CD14-positive monocyte (primary cell): Measurements from ENCODE around the gene CLIP4. TPM values are rescaled to one million over a fixed set of nuclear protein-coding genes. Genes with fewer than 3 reads are reported as not detected.

Source experiments
- DNase-seq, 3 donors: peaks; one replicate each; pipeline ENCODE4 v3.0.0-alpha.2; 2011 to 2022
- H2AFZ ChIP-seq: 2 replicates; pipeline ENCODE4 v1.6.0; 2012; ENCODE audit warnings: mild to moderate bottlenecking, low read depth, low read length, inconsistent platforms; ENCODE audit not compliant: insufficient read depth, poor library complexity, severe bottlenecking
- H3K27ac ChIP-seq, 2 donors: 1 replicate in 1 of 2; 2 replicates in 1 of 2; pipeline ENCODE4 v1.5.1; 2012 to 2013; ENCODE audit warnings: low read length in 2 of 2, control low read depth in 1 of 2, inconsistent platforms in 1 of 2, low read depth in 1 of 2, mild to moderate bottlenecking in 1 of 2
- H3K27me3 ChIP-seq, 2 donors: one replicate each; pipeline versions ENCODE4 v1.6.0 to v1.6.1; 2011 to 2013; ENCODE audit warnings: low read length in 2 of 2; ENCODE audit not compliant: control insufficient read depth in 2 of 2, insufficient read depth in 2 of 2
- H3K36me3 ChIP-seq, 2 donors: replicated peaks in 1 of 2; 1 replicate in 1 of 2; 2 replicates in 1 of 2; pipeline versions ENCODE4 v1.5.1 to v1.6.1; 2012 to 2013; ENCODE audit warnings: low read length in 2 of 2, control low read depth in 1 of 2, inconsistent platforms in 1 of 2, mild to moderate bottlenecking in 1 of 2; ENCODE audit not compliant: insufficient read depth in 2 of 2, control insufficient read depth in 1 of 2
- H3K4me1 ChIP-seq, 2 donors: 1 replicate in 1 of 2; 2 replicates in 1 of 2; pipeline versions ENCODE4 v1.5.1 to v1.6.1; 2012 to 2013; ENCODE audit warnings: low read length in 2 of 2, control low read depth in 1 of 2, inconsistent platforms in 1 of 2, mild to moderate bottlenecking in 1 of 2, moderate library complexity in 1 of 2; ENCODE audit not compliant: insufficient read depth in 2 of 2, control insufficient read depth in 1 of 2
- H3K4me2 ChIP-seq: replicated peaks from 2 replicates; pipeline ENCODE3; 2012; ENCODE audit warnings: low read length, moderate library complexity, mild to moderate bottlenecking; ENCODE audit not compliant: poor library complexity, severe bottlenecking; ENCODE audit errors: extremely low read depth
- H3K4me3 ChIP-seq, 3 experiments: fragments of 200-600 bp in 1 of 3; sonication (generic) in 1 of 3; replicated peaks in 1 of 3; 1 replicate in 2 of 3; 2 replicates in 1 of 3; pipeline ENCODE4 v1.5.1; 2011 to 2013; ENCODE audit warnings: low read length in 3 of 3, mild to moderate bottlenecking in 3 of 3, control low read depth in 2 of 3, low read depth in 2 of 3, inconsistent platforms in 1 of 3, moderate library complexity in 1 of 3
- H3K79me2 ChIP-seq: 2 replicates; pipeline ENCODE4 v1.6.0; 2012; ENCODE audit warnings: mild to moderate bottlenecking, control low read depth, inconsistent platforms, low read length, moderate library complexity; ENCODE audit not compliant: insufficient read depth
- H3K9ac ChIP-seq: 2 replicates; pipeline ENCODE4 v1.6.0; 2017; ENCODE audit warnings: low read length, mild to moderate bottlenecking; ENCODE audit not compliant: insufficient read depth, poor library complexity, severe bottlenecking
- H3K9me3 ChIP-seq, 2 donors: replicated peaks in 1 of 2; 1 replicate in 1 of 2; 2 replicates in 1 of 2; pipeline versions ENCODE4 v1.5.1 to v1.6.1; 2012 to 2013; ENCODE audit warnings: low read length in 2 of 2, control low read depth in 1 of 2; ENCODE audit not compliant: control insufficient read depth in 1 of 2, insufficient read depth in 1 of 2
- H4K20me1 ChIP-seq: 2 replicates; pipeline ENCODE4 v1.6.0; 2012; ENCODE audit warnings: mild to moderate bottlenecking, low read length, control low read depth, moderate library complexity; ENCODE audit not compliant: insufficient read depth
- H3K27ac Mint-ChIP-seq, 7 donors: one replicate each; pipeline ENCODE4 v1.8.0; 2020; ENCODE audit warnings: mild to moderate bottlenecking in 7 of 7, mixed read lengths in 7 of 7, moderate library complexity in 6 of 7, inconsistent platforms in 2 of 7
- H3K27me3 Mint-ChIP-seq, 3 donors: one replicate each; pipeline ENCODE4 v1.8.0; 2021 to 2022; ENCODE audit warnings: low read depth in 3 of 3, mild to moderate bottlenecking in 3 of 3, mixed read lengths in 3 of 3, moderate library complexity in 3 of 3, inconsistent platforms in 1 of 3
- H3K36me3 Mint-ChIP-seq, 2 donors: one replicate each; pipeline ENCODE4 v1.8.0; 2020; ENCODE audit warnings: mixed read lengths in 2 of 2, inconsistent platforms in 1 of 2, mild to moderate bottlenecking in 1 of 2
- H3K4me1 Mint-ChIP-seq: one replicate; pipeline ENCODE4 v1.8.0; 2020; ENCODE audit warnings: mild to moderate bottlenecking, mixed read lengths
- H3K4me3 Mint-ChIP-seq, 2 donors: one replicate each; pipeline ENCODE4 v1.8.0; 2020; ENCODE audit warnings: mild to moderate bottlenecking in 2 of 2, mixed read lengths in 2 of 2, moderate library complexity in 1 of 2
- H3K9me3 Mint-ChIP-seq, 7 donors: one replicate each; pipeline ENCODE4 v1.8.0; 2020 to 2022; ENCODE audit warnings: mixed read lengths in 7 of 7, mild to moderate bottlenecking in 6 of 7, moderate library complexity in 6 of 7, inconsistent platforms in 2 of 7
- WGBS: methylation state at CpG from one replicate; pipeline ENCODE4 v1.1.5; 2013; ENCODE audit warnings: missing lambda C conversion rate; ENCODE audit not compliant: insufficient coverage; 5-methylcytosine and 5-hydroxymethylcytosine counted together
- intact Hi-C, 2 donors: fragments of 100-400 bp; cut with micrococcal nuclease; formaldehyde crosslinking; loops; one replicate each; pipeline versions ENCODE4 v1.15.0 to v1.15.1; 2023
- polyA plus RNA-seq, 3 donors: library from polyadenylated mRNA; depleted of rRNA in 1 of 3; unstranded in 2 of 3; stranded (reverse) in 1 of 3; fragments of 300-500 nt in 2 of 3; fragments of >200 nt in 1 of 3; fragmentation: Illumina TruSeq in 2 of 3; gene quantifications; 1 replicate in 2 of 3; 2 replicates in 1 of 3; pipeline ENCODE4 v1.2.3, GENCODE V29; 2012 to 2021
- TF ChIP-seq, protein P1 (sequence below): fragments of 200-600 bp; IDR thresholded peaks from one replicate; pipeline ENCODE4 v1.8.0; 2022; ENCODE audit warnings: antibody characterized with exemption, mild to moderate bottlenecking

The CLIP4 gene
- polyA plus RNA-seq, 3 donors, result 19.6 to 29.8 (median 21.7) TPM

DNA sequence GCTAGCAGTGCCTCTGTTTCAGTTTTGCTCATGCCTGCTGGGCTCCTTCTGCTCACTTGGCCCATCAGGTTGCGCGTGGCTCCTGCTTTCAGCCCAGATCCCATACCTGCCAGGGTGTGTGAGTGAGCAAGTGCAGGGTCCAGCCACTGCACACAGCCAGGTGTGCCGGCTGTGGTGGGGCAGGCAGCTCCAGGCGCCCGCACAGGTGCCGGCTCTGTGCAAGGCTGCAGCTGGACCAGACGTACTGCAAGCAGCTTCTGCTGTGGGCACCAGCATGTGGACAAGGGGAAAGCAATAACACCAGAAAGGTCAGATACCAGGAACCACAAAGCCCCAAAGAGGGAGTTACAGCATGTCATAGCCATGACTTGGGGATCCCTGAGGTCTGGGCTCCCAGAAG, 35.3 kb upstream of the CLIP4 start:
- Histone ChIP-seq H2AFZ (no peak overlapping the region), H3K4me3 (no peak overlapping the region), H3K4me2 (no peak overlapping the region), H4K20me1 (no peaks in the 10 kb centered on the region), H3K27ac (no peak overlapping the region), H3K4me1 (peaks cover 20 to 23% of the 10 kb centered on the region in 2 donors), H3K9me3 (peaks cover 12 to 14% of the 10 kb centered on the region in 2 donors), H3K36me3 (no peaks in the 10 kb centered on the region), H3K27me3 (no peaks in the 10 kb centered on the region), H3K79me2 (no peaks in the 10 kb centered on the region), H3K9ac (no peak overlapping the region)
- Mint-ChIP-seq H3K9me3 (peaks cover 11 to 19% (median 15%) of the 10 kb centered on the region in 7 donors), H3K27ac (peak overlapping the region in 6 of 7 donors; percentile 30 to 93 (median 48)), H3K36me3 (no peaks in the 10 kb centered on the region), H3K4me1 (peaks cover 17% of the 10 kb centered on the region), H3K4me3 (no peak overlapping the region), H3K27me3 (peaks cover 0 to 4% (median 0%) of the 10 kb centered on the region in 3 donors)
- intact Hi-C loops, result no loop called here
- WGBS, result 95% methylated on average over 7 of the region's 7 CpGs
- TF ChIP-seq, protein P1, sequence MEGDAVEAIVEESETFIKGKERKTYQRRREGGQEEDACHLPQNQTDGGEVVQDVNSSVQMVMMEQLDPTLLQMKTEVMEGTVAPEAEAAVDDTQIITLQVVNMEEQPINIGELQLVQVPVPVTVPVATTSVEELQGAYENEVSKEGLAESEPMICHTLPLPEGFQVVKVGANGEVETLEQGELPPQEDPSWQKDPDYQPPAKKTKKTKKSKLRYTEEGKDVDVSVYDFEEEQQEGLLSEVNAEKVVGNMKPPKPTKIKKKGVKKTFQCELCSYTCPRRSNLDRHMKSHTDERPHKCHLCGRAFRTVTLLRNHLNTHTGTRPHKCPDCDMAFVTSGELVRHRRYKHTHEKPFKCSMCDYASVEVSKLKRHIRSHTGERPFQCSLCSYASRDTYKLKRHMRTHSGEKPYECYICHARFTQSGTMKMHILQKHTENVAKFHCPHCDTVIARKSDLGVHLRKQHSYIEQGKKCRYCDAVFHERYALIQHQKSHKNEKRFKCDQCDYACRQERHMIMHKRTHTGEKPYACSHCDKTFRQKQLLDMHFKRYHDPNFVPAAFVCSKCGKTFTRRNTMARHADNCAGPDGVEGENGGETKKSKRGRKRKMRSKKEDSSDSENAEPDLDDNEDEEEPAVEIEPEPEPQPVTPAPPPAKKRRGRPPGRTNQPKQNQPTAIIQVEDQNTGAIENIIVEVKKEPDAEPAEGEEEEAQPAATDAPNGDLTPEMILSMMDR, result no peak
- DNase-seq, result no peak

DNA sequence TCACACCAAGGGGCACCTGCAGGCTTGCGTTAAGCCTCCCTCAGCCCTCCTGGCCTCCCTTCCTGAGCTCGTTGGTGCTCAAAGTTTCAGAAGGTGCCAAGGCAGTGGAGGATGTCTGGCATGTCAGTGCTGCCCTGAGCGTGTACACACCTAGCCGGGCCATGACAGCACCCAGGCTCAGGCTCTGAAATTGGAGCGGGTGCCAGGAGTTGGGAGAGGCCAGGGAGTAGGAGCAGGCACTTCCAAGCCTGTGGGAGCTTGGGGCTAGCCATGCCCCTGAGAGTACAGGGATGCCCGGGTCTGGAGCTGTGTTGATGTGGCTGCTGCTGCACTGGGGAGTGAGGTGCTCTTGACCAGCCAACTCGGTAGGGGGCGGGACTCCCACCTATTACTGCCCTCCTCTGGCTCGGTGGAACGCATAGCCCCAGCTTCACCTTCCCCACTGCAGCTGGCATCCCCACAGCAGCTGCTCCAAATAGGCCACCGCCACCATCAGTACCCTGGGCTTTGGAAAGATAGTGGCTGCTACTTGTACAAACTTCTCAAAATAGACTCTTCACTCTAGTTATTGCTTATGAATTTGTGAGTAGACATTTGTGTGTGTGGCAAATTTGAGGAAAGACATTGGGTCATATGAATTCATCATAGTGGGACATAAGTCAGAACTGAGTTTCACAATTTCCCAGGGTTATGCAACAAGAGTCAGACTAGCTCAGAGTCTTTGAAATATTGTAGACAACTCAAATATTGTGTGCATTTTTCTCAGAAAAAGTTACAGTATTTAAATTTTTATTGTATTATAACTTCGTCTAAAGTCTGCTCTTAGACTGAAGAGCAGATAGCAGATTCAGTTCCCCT, 34.1 kb upstream of the CLIP4 start:
- 94% methylated on average over 7 of the region's 12 CpGs for WGBS
- H3K4me1 Mint-ChIP-seq, result peaks cover 17% of the 10 kb centered on the region
- peak overlapping the region; percentile 15 for H3K9ac ChIP-seq

More for the DNA sequence above, 34.1 kb upstream of the CLIP4 start:
- no peaks in the 10 kb centered on the region for H4K20me1 ChIP-seq
- intact Hi-C loops, result no loop called here
- no peaks in the 10 kb centered on the region for H3K27me3 ChIP-seq
- H3K4me3 ChIP-seq, result no peak overlapping the region
- peaks cover 20 to 23% of the 10 kb centered on the region in 2 donors for H3K4me1 ChIP-seq
- Mint-ChIP-seq H3K27me3 (peaks cover 0 to 4% (median 0%) of the 10 kb centered on the region in 3 donors), H3K4me3 (peak overlapping the region in 1 of 2 donors; percentile 42), H3K27ac (peak overlapping the region; percentile 84 to 95 (median 93)), H3K9me3 (peaks cover 11 to 19% (median 15%) of the 10 kb centered on the region in 7 donors), H3K36me3 (no peaks in the 10 kb centered on the region)
- H3K27ac ChIP-seq, result peak overlapping the region; percentile 69 to 74
- H3K9me3 ChIP-seq, result peaks cover 12 to 14% of the 10 kb centered on the region in 2 donors
- DNase-seq, result peak; percentile 84 to 95 (median 88)
- H3K79me2 ChIP-seq, result no peaks in the 10 kb centered on the region
- TF ChIP-seq, protein P1, result no peak
- no peaks in the 10 kb centered on the region for H3K36me3 ChIP-seq
- peak overlapping the region; percentile 15 for H2AFZ ChIP-seq
- peak overlapping the region; percentile 17 for H3K4me2 ChIP-seq
